ENCODE data around the gene GRB14.

GRB14 gene

GRCh38 chr2:164620873-164621763 lies at the start of gene GRB14:
Gene GRB14 (minus strand): TSS chr2:164621482. CDS start chr2:164621309, 173 bp downstream.
- H3K36me3 ChIP-seq (ENCODE audit: control insufficient read depth in 2 of 2, insufficient read depth in 2 of 2, low read length in 2 of 2), result no peaks in the 10 kb centered on the region
- no peaks in the 10 kb centered on the region for H3K27me3 ChIP-seq (ENCODE audit: control insufficient read depth in 2 of 2, insufficient read depth in 2 of 2, low read length in 2 of 2)
- H3K4me3 ChIP-seq (ENCODE audit: low read length in 2 of 2), result peak within 1 kb of the TSS; percentile 66 to 70
- H3K27ac ChIP-seq (ENCODE audit: low read depth in 2 of 2, low read length in 2 of 2), result no peak within 1 kb of the TSS
- H3K4me1 ChIP-seq (ENCODE audit: control insufficient read depth in 2 of 2, insufficient read depth in 2 of 2, low read length in 2 of 2), result no peaks in the 10 kb centered on the region
- H3K9me3 ChIP-seq (ENCODE audit: control insufficient read depth in 2 of 2, low read length in 2 of 2), result no peaks in the 10 kb centered on the region
- H3K9ac ChIP-seq (ENCODE audit: low read depth in 1 of 2, low read length in 2 of 2), result peak within 1 kb of the TSS in 1 of 2 donors; percentile 60

GRCh38 chr2:164669291-164669690 lies 48.0 kb upstream of the GRB14 start:
- Histone ChIP-seq H3K9ac (ENCODE audit: low read depth in 1 of 2, low read length in 2 of 2) (no peak overlapping the region), H3K9me3 (ENCODE audit: control insufficient read depth in 2 of 2, low read length in 2 of 2) (no peaks in the 10 kb centered on the region), H3K4me1 (ENCODE audit: control insufficient read depth in 2 of 2, insufficient read depth in 2 of 2, low read length in 2 of 2) (no peaks in the 10 kb centered on the region), H3K4me3 (ENCODE audit: low read length in 2 of 2) (no peak overlapping the region), H3K36me3 (ENCODE audit: control insufficient read depth in 2 of 2, insufficient read depth in 2 of 2, low read length in 2 of 2) (no peaks in the 10 kb centered on the region), H3K27ac (ENCODE audit: low read depth in 2 of 2, low read length in 2 of 2) (no peak overlapping the region), H3K27me3 (ENCODE audit: control insufficient read depth in 2 of 2, insufficient read depth in 2 of 2, low read length in 2 of 2) (no peaks in the 10 kb centered on the region)

GRCh38 chr2:164667566-164667965 lies 46.3 kb upstream of the GRB14 start:
- no peaks in the 10 kb centered on the region for H3K27me3 ChIP-seq (ENCODE audit: control insufficient read depth in 2 of 2, insufficient read depth in 2 of 2, low read length in 2 of 2)
- H3K9ac ChIP-seq (ENCODE audit: low read depth in 1 of 2, low read length in 2 of 2), result no peak overlapping the region
- no peak overlapping the region for H3K27ac ChIP-seq (ENCODE audit: low read depth in 2 of 2, low read length in 2 of 2)
- H3K9me3 ChIP-seq (ENCODE audit: control insufficient read depth in 2 of 2, low read length in 2 of 2), result no peaks in the 10 kb centered on the region
- H3K36me3 ChIP-seq (ENCODE audit: control insufficient read depth in 2 of 2, insufficient read depth in 2 of 2, low read length in 2 of 2), result no peaks in the 10 kb centered on the region
- no peak overlapping the region for H3K4me3 ChIP-seq (ENCODE audit: low read length in 2 of 2)
- H3K4me1 ChIP-seq (ENCODE audit: control insufficient read depth in 2 of 2, insufficient read depth in 2 of 2, low read length in 2 of 2), result no peaks in the 10 kb centered on the region

- H3K4me3 ChIP-seq (ENCODE audit: low read length in 2 of 2), result no peak overlapping the region
- H3K27ac ChIP-seq (ENCODE audit: low read depth in 2 of 2, low read length in 2 of 2), result no peak overlapping the region
- H3K36me3 ChIP-seq (ENCODE audit: control insufficient read depth in 2 of 2, insufficient read depth in 2 of 2, low read length in 2 of 2), result no peaks in the 10 kb centered on the region
- H3K4me1 ChIP-seq (ENCODE audit: control insufficient read depth in 2 of 2, insufficient read depth in 2 of 2, low read length in 2 of 2), result no peaks in the 10 kb centered on the region
- no peak overlapping the region for H3K9ac ChIP-seq (ENCODE audit: low read depth in 1 of 2, low read length in 2 of 2)
- no peaks in the 10 kb centered on the region for H3K27me3 ChIP-seq (ENCODE audit: control insufficient read depth in 2 of 2, insufficient read depth in 2 of 2, low read length in 2 of 2)
- no peaks in the 10 kb centered on the region for H3K9me3 ChIP-seq (ENCODE audit: control insufficient read depth in 2 of 2, low read length in 2 of 2)
Measured at GRCh38 chr2:164664070-164664469, 42.8 kb upstream of the GRB14 start.

- Histone ChIP-seq H3K9me3 (ENCODE audit: control insufficient read depth in 2 of 2, low read length in 2 of 2) (no peaks in the 10 kb centered on the region), H3K4me1 (ENCODE audit: control insufficient read depth in 2 of 2, insufficient read depth in 2 of 2, low read length in 2 of 2) (no peaks in the 10 kb centered on the region), H3K36me3 (ENCODE audit: control insufficient read depth in 2 of 2, insufficient read depth in 2 of 2, low read length in 2 of 2) (no peaks in the 10 kb centered on the region), H3K9ac (ENCODE audit: low read depth in 1 of 2, low read length in 2 of 2) (no peak overlapping the region), H3K4me3 (ENCODE audit: low read length in 2 of 2) (no peak overlapping the region), H3K27ac (ENCODE audit: low read depth in 2 of 2, low read length in 2 of 2) (no peak overlapping the region), H3K27me3 (ENCODE audit: control insufficient read depth in 2 of 2, insufficient read depth in 2 of 2, low read length in 2 of 2) (no peaks in the 10 kb centered on the region)
Measured at GRCh38 chr2:164662868-164663631, 41.8 kb upstream of the GRB14 start.

- no peaks in the 10 kb centered on the region for H3K27me3 ChIP-seq (ENCODE audit: control insufficient read depth in 2 of 2, insufficient read depth in 2 of 2, low read length in 2 of 2)
- no peaks in the 10 kb centered on the region for H3K4me1 ChIP-seq (ENCODE audit: control insufficient read depth in 2 of 2, insufficient read depth in 2 of 2, low read length in 2 of 2)
- H3K27ac ChIP-seq (ENCODE audit: low read depth in 2 of 2, low read length in 2 of 2), result no peak overlapping the region
- H3K9ac ChIP-seq (ENCODE audit: low read depth in 1 of 2, low read length in 2 of 2), result no peak overlapping the region
- H3K36me3 ChIP-seq (ENCODE audit: control insufficient read depth in 2 of 2, insufficient read depth in 2 of 2, low read length in 2 of 2), result no peaks in the 10 kb centered on the region
- no peaks in the 10 kb centered on the region for H3K9me3 ChIP-seq (ENCODE audit: control insufficient read depth in 2 of 2, low read length in 2 of 2)
- no peak overlapping the region for H3K4me3 ChIP-seq (ENCODE audit: low read length in 2 of 2)
Measured at GRCh38 chr2:164662066-164662465, 40.8 kb upstream of the GRB14 start.

- Histone ChIP-seq H3K27me3 (ENCODE audit: control insufficient read depth in 2 of 2, insufficient read depth in 2 of 2, low read length in 2 of 2) (no peaks in the 10 kb centered on the region), H3K27ac (ENCODE audit: low read depth in 2 of 2, low read length in 2 of 2) (no peak overlapping the region), H3K36me3 (ENCODE audit: control insufficient read depth in 2 of 2, insufficient read depth in 2 of 2, low read length in 2 of 2) (no peaks in the 10 kb centered on the region), H3K9ac (ENCODE audit: low read depth in 1 of 2, low read length in 2 of 2) (no peak overlapping the region), H3K4me3 (ENCODE audit: low read length in 2 of 2) (no peak overlapping the region), H3K4me1 (ENCODE audit: control insufficient read depth in 2 of 2, insufficient read depth in 2 of 2, low read length in 2 of 2) (no peaks in the 10 kb centered on the region), H3K9me3 (ENCODE audit: control insufficient read depth in 2 of 2, low read length in 2 of 2) (no peaks in the 10 kb centered on the region)
Measured at GRCh38 chr2:164661349-164661748, 40.1 kb upstream of the GRB14 start.

- no peaks in the 10 kb centered on the region for H3K27me3 ChIP-seq (ENCODE audit: control insufficient read depth in 2 of 2, insufficient read depth in 2 of 2, low read length in 2 of 2)
- no peak overlapping the region for H3K27ac ChIP-seq (ENCODE audit: low read depth in 2 of 2, low read length in 2 of 2)
- no peaks in the 10 kb centered on the region for H3K9me3 ChIP-seq (ENCODE audit: control insufficient read depth in 2 of 2, low read length in 2 of 2)
- H3K9ac ChIP-seq (ENCODE audit: low read depth in 1 of 2, low read length in 2 of 2), result no peak overlapping the region
- no peak overlapping the region for H3K4me3 ChIP-seq (ENCODE audit: low read length in 2 of 2)
- H3K4me1 ChIP-seq (ENCODE audit: control insufficient read depth in 2 of 2, insufficient read depth in 2 of 2, low read length in 2 of 2), result no peaks in the 10 kb centered on the region
- no peaks in the 10 kb centered on the region for H3K36me3 ChIP-seq (ENCODE audit: control insufficient read depth in 2 of 2, insufficient read depth in 2 of 2, low read length in 2 of 2)
Measured at GRCh38 chr2:164657129-164657528, 35.8 kb upstream of the GRB14 start.

GRCh38 chr2:164655750-164656149 lies 34.5 kb upstream of the GRB14 start:
- H3K4me1 ChIP-seq (ENCODE audit: control insufficient read depth in 2 of 2, insufficient read depth in 2 of 2, low read length in 2 of 2), result no peaks in the 10 kb centered on the region
- H3K9ac ChIP-seq (ENCODE audit: low read depth in 1 of 2, low read length in 2 of 2), result no peak overlapping the region
- peaks cover 0 to 3% of the 10 kb centered on the region in 2 donors for H3K9me3 ChIP-seq (ENCODE audit: control insufficient read depth in 2 of 2, low read length in 2 of 2)
- H3K4me3 ChIP-seq (ENCODE audit: low read length in 2 of 2), result no peak overlapping the region
- H3K27ac ChIP-seq (ENCODE audit: low read depth in 2 of 2, low read length in 2 of 2), result no peak overlapping the region
- no peaks in the 10 kb centered on the region for H3K36me3 ChIP-seq (ENCODE audit: control insufficient read depth in 2 of 2, insufficient read depth in 2 of 2, low read length in 2 of 2)
- H3K27me3 ChIP-seq (ENCODE audit: control insufficient read depth in 2 of 2, insufficient read depth in 2 of 2, low read length in 2 of 2), result no peaks in the 10 kb centered on the region

- no peaks in the 10 kb centered on the region for H3K27me3 ChIP-seq (ENCODE audit: control insufficient read depth in 2 of 2, insufficient read depth in 2 of 2, low read length in 2 of 2)
- H3K9ac ChIP-seq (ENCODE audit: low read depth in 1 of 2, low read length in 2 of 2), result no peak overlapping the region
- no peak overlapping the region for H3K4me3 ChIP-seq (ENCODE audit: low read length in 2 of 2)
- H3K9me3 ChIP-seq (ENCODE audit: control insufficient read depth in 2 of 2, low read length in 2 of 2), result peaks cover under 1 to 4% of the 10 kb centered on the region in 2 donors
- no peaks in the 10 kb centered on the region for H3K4me1 ChIP-seq (ENCODE audit: control insufficient read depth in 2 of 2, insufficient read depth in 2 of 2, low read length in 2 of 2)
- no peaks in the 10 kb centered on the region for H3K36me3 ChIP-seq (ENCODE audit: control insufficient read depth in 2 of 2, insufficient read depth in 2 of 2, low read length in 2 of 2)
- H3K27ac ChIP-seq (ENCODE audit: low read depth in 2 of 2, low read length in 2 of 2), result no peak overlapping the region
Measured at GRCh38 chr2:164655336-164655735, 34.1 kb upstream of the GRB14 start.

Measured in mucosa of rectum (tissue), 2 donors.